ENCODE results near the gene ASPSCR1. TPM values are rescaled to one million over a fixed set of nuclear protein-coding genes. Genes with fewer than 3 reads are reported as not detected.

Gene ASPSCR1
- total and polyA plus RNA-seq, 10 of the 15 experiments (the other 5 are each of a cell fraction or from before 2014, with no cell fraction given), result 1.5 to 48.4 (median 25.4) TPM

DNA sequence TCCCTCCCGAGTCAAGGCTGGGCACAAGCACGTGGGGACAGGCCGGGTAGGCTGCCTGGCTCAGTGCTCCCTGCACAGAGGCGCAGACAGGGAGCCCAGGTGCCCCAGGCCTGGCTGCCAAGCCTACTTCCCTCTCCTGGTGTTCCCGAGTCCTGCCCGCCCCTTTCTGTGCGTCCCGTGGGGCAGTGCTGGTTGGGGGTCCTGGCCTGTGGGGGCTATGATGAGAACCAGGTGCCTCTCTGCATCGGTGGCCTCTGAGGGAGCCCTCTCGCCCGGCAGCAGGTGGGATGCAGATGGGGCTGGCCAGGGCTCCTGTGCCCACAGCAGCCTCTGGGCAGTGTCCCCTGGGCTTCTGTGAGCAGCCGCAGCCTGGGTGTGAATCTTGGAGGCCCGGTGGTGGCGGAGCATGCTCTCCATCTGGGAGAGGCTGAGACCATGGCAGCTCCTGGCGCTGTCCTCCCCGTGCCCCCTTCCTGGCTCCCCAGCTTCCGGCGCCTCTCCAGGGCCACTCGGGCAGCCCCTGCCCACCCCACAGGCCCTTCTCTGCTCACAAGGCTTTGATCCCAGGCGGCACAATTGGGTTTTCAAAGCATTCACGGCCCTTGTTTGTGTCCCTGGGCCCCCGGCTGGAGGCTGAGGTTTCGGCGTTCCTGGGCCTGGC lies 38.0 kb downstream of the ASPSCR1 start:
- H3K4me2 ChIP-seq (ENCODE audit: control insufficient read depth, insufficient read depth), result no peak overlapping the region
- peaks cover 4% of the 10 kb centered on the region for H3K79me2 ChIP-seq (ENCODE audit: control insufficient read depth, insufficient read depth, low read length)
- no peaks in the 10 kb centered on the region for H3K27me3 ChIP-seq (replicated peaks in 1 of 2; ENCODE audit: control insufficient read depth in 2 of 2, insufficient read depth in 2 of 2, low read length in 1 of 2)
- POLR2A ChIA-PET, result no interaction called here
- H3K9ac ChIP-seq (ENCODE audit: control insufficient read depth, insufficient read depth, low read length), result no peak overlapping the region
- no peaks in the 10 kb centered on the region; a peak in 2 of 4 replicates for H3K36me3 ChIP-seq (ENCODE audit: control insufficient read depth in 2 of 2, insufficient read depth in 2 of 2, low read length in 1 of 2)
- TF ChIP-seq, protein P1, sequence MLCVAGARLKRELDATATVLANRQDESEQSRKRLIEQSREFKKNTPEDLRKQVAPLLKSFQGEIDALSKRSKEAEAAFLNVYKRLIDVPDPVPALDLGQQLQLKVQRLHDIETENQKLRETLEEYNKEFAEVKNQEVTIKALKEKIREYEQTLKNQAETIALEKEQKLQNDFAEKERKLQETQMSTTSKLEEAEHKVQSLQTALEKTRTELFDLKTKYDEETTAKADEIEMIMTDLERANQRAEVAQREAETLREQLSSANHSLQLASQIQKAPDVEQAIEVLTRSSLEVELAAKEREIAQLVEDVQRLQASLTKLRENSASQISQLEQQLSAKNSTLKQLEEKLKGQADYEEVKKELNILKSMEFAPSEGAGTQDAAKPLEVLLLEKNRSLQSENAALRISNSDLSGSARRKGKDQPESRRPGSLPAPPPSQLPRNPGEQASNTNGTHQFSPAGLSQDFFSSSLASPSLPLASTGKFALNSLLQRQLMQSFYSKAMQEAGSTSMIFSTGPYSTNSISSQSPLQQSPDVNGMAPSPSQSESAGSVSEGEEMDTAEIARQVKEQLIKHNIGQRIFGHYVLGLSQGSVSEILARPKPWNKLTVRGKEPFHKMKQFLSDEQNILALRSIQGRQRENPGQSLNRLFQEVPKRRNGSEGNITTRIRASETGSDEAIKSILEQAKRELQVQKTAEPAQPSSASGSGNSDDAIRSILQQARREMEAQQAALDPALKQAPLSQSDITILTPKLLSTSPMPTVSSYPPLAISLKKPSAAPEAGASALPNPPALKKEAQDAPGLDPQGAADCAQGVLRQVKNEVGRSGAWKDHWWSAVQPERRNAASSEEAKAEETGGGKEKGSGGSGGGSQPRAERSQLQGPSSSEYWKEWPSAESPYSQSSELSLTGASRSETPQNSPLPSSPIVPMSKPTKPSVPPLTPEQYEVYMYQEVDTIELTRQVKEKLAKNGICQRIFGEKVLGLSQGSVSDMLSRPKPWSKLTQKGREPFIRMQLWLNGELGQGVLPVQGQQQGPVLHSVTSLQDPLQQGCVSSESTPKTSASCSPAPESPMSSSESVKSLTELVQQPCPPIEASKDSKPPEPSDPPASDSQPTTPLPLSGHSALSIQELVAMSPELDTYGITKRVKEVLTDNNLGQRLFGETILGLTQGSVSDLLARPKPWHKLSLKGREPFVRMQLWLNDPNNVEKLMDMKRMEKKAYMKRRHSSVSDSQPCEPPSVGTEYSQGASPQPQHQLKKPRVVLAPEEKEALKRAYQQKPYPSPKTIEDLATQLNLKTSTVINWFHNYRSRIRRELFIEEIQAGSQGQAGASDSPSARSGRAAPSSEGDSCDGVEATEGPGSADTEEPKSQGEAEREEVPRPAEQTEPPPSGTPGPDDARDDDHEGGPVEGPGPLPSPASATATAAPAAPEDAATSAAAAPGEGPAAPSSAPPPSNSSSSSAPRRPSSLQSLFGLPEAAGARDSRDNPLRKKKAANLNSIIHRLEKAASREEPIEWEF (IDR thresholded peaks at IDR 0.05; ENCODE audit: insufficient replicate concordance, low read depth, low read length), result no peak
- no peak for TF ChIP-seq IKZF2 (IDR thresholded peaks at IDR 0.05)
- RAD21 ChIA-PET (ENCODE audit: unreplicated experiment), result no interaction called here
- H3K4me3 ChIP-seq, result no peak overlapping the region
- no peak for DNase-seq (ENCODE audit: low read depth, low spot score)
- no peaks in the 10 kb centered on the region for H3K9me3 ChIP-seq (replicated peaks; ENCODE audit: control insufficient read depth, insufficient read depth, low read length)
- intact Hi-C loops (cut with micrococcal nuclease; ENCODE audit: unreplicated experiment), result no loop called here
- in situ Hi-C loops (cut with MboI), result no loop called here
- FAIRE-seq, result no peak
- no TSS peak for BruUV-seq (replicated peaks)
- SMC1A ChIA-PET (ENCODE audit: uncharacterized antibody, unreplicated experiment), result no interaction called here
- no peaks in the 10 kb centered on the region for H3K4me1 ChIP-seq (ENCODE audit: control insufficient read depth, insufficient read depth, low read length)
- no peak overlapping the region for H3K27ac ChIP-seq (ENCODE audit: control insufficient read depth, insufficient read depth)
- no peak for ATAC-seq
- WGBS (ENCODE audit: insufficient coverage, insufficient replicate concordance, low lambda C conversion rate, missing lambda C conversion rate), result 73% methylated on average over 24 of the region's 24 CpGs
- CTCF ChIA-PET, result interaction anchor here (0.6 to 0.9 kb wide), 2 partner anchors 39 to 56 kb away, joined by 3 read pairs; no protein-coding TSS in a partner anchor
- no peaks in the 10 kb centered on the region for H4K20me1 ChIP-seq (ENCODE audit: control insufficient read depth, insufficient read depth)
- no peak overlapping the region for H2AFZ ChIP-seq (ENCODE audit: control insufficient read depth, low read depth, low read length)
